ENCODE measurements around the gene MZF1.

DNA sequence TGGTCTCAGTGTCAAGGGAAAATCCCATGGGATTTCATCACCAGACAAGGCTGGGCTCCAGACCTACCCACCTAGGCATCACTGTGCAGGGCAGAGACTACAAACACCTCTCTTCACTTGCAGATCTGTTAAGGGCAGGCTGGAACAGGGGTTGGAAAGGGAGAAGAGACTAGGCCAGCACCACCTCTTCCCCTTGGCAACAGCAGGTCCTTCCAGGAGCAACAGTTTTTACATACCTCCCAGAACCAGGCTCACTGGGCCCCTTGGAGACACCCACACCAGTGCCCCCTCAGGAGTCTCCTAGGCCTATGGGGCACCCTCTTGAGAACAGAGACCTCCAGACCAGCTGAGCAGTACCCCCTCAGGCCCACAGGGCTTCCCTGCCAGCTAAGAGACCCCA is 12.2 kb downstream of the MZF1 start:
- TF ChIP-seq, protein P1, sequence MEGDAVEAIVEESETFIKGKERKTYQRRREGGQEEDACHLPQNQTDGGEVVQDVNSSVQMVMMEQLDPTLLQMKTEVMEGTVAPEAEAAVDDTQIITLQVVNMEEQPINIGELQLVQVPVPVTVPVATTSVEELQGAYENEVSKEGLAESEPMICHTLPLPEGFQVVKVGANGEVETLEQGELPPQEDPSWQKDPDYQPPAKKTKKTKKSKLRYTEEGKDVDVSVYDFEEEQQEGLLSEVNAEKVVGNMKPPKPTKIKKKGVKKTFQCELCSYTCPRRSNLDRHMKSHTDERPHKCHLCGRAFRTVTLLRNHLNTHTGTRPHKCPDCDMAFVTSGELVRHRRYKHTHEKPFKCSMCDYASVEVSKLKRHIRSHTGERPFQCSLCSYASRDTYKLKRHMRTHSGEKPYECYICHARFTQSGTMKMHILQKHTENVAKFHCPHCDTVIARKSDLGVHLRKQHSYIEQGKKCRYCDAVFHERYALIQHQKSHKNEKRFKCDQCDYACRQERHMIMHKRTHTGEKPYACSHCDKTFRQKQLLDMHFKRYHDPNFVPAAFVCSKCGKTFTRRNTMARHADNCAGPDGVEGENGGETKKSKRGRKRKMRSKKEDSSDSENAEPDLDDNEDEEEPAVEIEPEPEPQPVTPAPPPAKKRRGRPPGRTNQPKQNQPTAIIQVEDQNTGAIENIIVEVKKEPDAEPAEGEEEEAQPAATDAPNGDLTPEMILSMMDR (conservative IDR thresholded peaks at IDR 0.05; ENCODE audit: low read depth, low read length), result no peak
- TF ChIP-seq EZH2 (IDR thresholded peaks at IDR 0.05; ENCODE audit: low read length, unreplicated experiment), result no peak
- no peak for TF ChIP-seq EZH2phosphoT487 (IDR thresholded peaks at IDR 0.05; ENCODE audit: borderline replicate concordance, low read length)
